Keratinocyte (primary cell): Measurements from ENCODE around the gene MAMDC2. TPM values are rescaled to one million over a fixed set of nuclear protein-coding genes. Genes with fewer than 3 reads are reported as not detected.
A peak's percentile ranks its signal among the peaks of the same experiment; 100 is the strongest.

Experiments
- DNase-seq: peaks from one replicate; pipeline ENCODE4 v3.0.0-alpha.2; 2011; ENCODE audit warnings: low read depth, missing footprints, low spot score
- FAIRE-seq: peaks from 2 replicates; lab custom pipeline; 2011; peaks lifted over from hg19 to GRCh38; lab: Jason Lieb, UNC
- H2AFZ ChIP-seq: 2 replicates; pipeline ENCODE4 v1.6.0; 2012; ENCODE audit warnings: low read length, control low read depth, inconsistent platforms; ENCODE audit not compliant: control insufficient read depth
- H3K27ac ChIP-seq: 2 replicates; pipeline ENCODE4 v1.5.1; 2011; ENCODE audit warnings: low read length; ENCODE audit not compliant: control insufficient read depth, insufficient read depth
- H3K27me3 ChIP-seq: 3 replicates; pipeline ENCODE4 v1.6.0; 2011; ENCODE audit warnings: low read length; ENCODE audit not compliant: control insufficient read depth, insufficient read depth; ENCODE audit errors: extremely low read depth
- H3K36me3 ChIP-seq, 2 experiments: 2 replicates in 1 of 2; 3 replicates in 1 of 2; pipeline ENCODE4 v1.5.1; 2011; ENCODE audit warnings: low read length in 2 of 2, mild to moderate bottlenecking in 1 of 2; ENCODE audit not compliant: control insufficient read depth in 2 of 2, insufficient read depth in 2 of 2; ENCODE audit errors: extremely low read depth in 1 of 2
- H3K4me1 ChIP-seq: 3 replicates; pipeline ENCODE4 v1.5.1; 2011; ENCODE audit warnings: low read length; ENCODE audit not compliant: control insufficient read depth, insufficient read depth; ENCODE audit errors: extremely low read depth
- H3K4me2 ChIP-seq: 3 replicates; pipeline ENCODE4 v1.6.0; 2011; ENCODE audit warnings: low read depth, low read length; ENCODE audit not compliant: control insufficient read depth, insufficient read depth; ENCODE audit errors: extremely low read depth
- H3K4me3 ChIP-seq, 3 experiments: fragments of 200-600 bp in 1 of 3; sonication (generic) in 1 of 3; 2 replicates in 2 of 3; 3 replicates in 1 of 3; pipeline ENCODE4 v1.5.1; 2011 to 2016; ENCODE audit warnings: low read length in 3 of 3, mild to moderate bottlenecking in 3 of 3, control low read depth in 2 of 3, inconsistent platforms in 1 of 3, low read depth in 1 of 3, mixed read lengths in 1 of 3, mixed run types in 1 of 3, moderate library complexity in 1 of 3; ENCODE audit not compliant: control insufficient read depth in 2 of 3, insufficient read depth in 2 of 3; ENCODE audit errors: extremely low read depth in 1 of 3
- H3K79me2 ChIP-seq: 2 replicates; pipeline ENCODE4 v1.6.0; 2012; ENCODE audit warnings: low read length; ENCODE audit not compliant: control insufficient read depth, insufficient read depth
- H3K9ac ChIP-seq: 3 replicates; pipeline ENCODE4 v1.6.0; 2011; ENCODE audit warnings: low read length; ENCODE audit not compliant: control insufficient read depth, insufficient read depth; ENCODE audit errors: extremely low read depth
- H3K9me1 ChIP-seq: 3 replicates; pipeline ENCODE4 v1.6.0; 2011; ENCODE audit warnings: low read length; ENCODE audit not compliant: control insufficient read depth, insufficient read depth; ENCODE audit errors: extremely low read depth
- H3K9me3 ChIP-seq: 2 replicates; pipeline ENCODE4 v1.5.1; 2012; ENCODE audit warnings: low read depth, low read length; ENCODE audit not compliant: control insufficient read depth
- H4K20me1 ChIP-seq: 3 replicates; pipeline ENCODE4 v1.6.0; 2011; ENCODE audit warnings: low read length; ENCODE audit not compliant: control insufficient read depth, insufficient read depth; ENCODE audit errors: extremely low read depth
- CTCF ChIP-seq, 3 experiments: IDR thresholded peaks in 1 of 3; conservative IDR thresholded peaks in 1 of 3; optimal IDR thresholded peaks in 1 of 3; 2 replicates in 2 of 3; 3 replicates in 1 of 3; pipeline versions ENCODE3 to v1.5.1; 2011; ENCODE audit warnings: low read length in 3 of 3, mild to moderate bottlenecking in 3 of 3, moderate library complexity in 2 of 3, control low read depth in 1 of 3, inconsistent platforms in 1 of 3; ENCODE audit not compliant: insufficient read depth in 2 of 3; ENCODE audit errors: extremely low read depth in 1 of 3
- EZH2 ChIP-seq: IDR thresholded peaks from one replicate; pipeline ENCODE4 v1.6.1; 2012; ENCODE audit warnings: inconsistent platforms, mild to moderate bottlenecking, low read length, moderate library complexity
- dilution Hi-C: fragments of 300-500 bp; cut with MboI; formaldehyde crosslinking; loops from one replicate; pipeline ENCODE4 v1.7.0; 2020; ENCODE audit warnings: low sequenced_read_pairs; ENCODE audit not compliant: extremely low pct_ligation_motif_present
- polyA plus RNA-seq, 5 experiments: library from polyadenylated mRNA; depleted of rRNA in 3 of 5; stranded (reverse) in 3 of 5; stranded (forward) in 1 of 5; unstranded in 1 of 5; fragments of >200 nt; gene quantifications; 1 replicate in 1 of 5; 2 replicates in 3 of 5; 3 replicates in 1 of 5; pipeline versions ENCODE4 v1.2.1 to v1.2.3, GENCODE V29; 2011 to 2012; ENCODE audit warnings: missing spikeins in 2 of 5, low read depth in 1 of 5, low replicate concordance in 1 of 5

The MAMDC2 gene
- polyA plus RNA-seq, 1 donor (not counting 4 experiments of a cell fraction or from before 2014, with no cell fraction given) = 4.2 TPM

DNA sequence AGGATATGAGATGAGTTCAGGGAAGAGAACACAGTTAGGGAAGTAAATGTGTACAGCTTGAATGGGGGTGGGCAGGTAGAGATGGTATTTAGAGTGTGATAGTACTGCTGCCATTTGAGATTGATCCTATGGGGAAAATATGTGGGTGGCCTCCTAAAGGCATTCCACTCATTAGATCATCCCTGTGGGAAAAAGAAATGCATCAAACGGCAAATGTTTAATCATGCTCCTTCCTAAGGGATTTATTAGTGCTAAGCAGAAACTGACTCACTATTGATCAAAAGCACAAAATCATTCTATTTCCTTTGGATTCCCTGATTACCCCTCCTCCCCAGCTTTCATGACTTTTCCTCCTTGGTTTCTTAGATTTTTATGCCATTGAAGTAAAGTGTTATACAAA is 178.7 kb downstream of the MAMDC2 start:
- no peaks in the 10 kb centered on the region for H3K27me3 ChIP-seq
- H3K9ac ChIP-seq = no peak overlapping the region
- TF ChIP-seq CTCF (optimal IDR thresholded peaks at IDR 0.05 in 1 of 3, IDR thresholded peaks at IDR 0.05 in 1 of 3, conservative IDR thresholded peaks at IDR 0.05 in 1 of 3; ENCODE audit: extremely low read depth in 1 of 3, insufficient read depth in 2 of 3, low read length in 3 of 3) (no peak), EZH2 (no peak)
- no peak overlapping the region for H3K4me2 ChIP-seq
- H3K36me3 ChIP-seq = no peaks in the 10 kb centered on the region
- no peaks in the 10 kb centered on the region for H3K4me1 ChIP-seq
- no peaks in the 10 kb centered on the region for H3K9me1 ChIP-seq
- no peaks in the 10 kb centered on the region for H3K9me3 ChIP-seq
- dilution Hi-C loops = no loop called here
- no peaks in the 10 kb centered on the region for H4K20me1 ChIP-seq
- no peak overlapping the region for H2AFZ ChIP-seq
- no peak overlapping the region for H3K27ac ChIP-seq
- H3K4me3 ChIP-seq = no peak overlapping the region
- FAIRE-seq = peak; percentile 17
- H3K79me2 ChIP-seq = no peaks in the 10 kb centered on the region
- no peak for DNase-seq

GRCh38 chr9:70228118-70228517 is 184.5 kb downstream of the MAMDC2 start:
- H3K4me2 ChIP-seq = no peak overlapping the region
- no peaks in the 10 kb centered on the region for H3K36me3 ChIP-seq
- H3K9ac ChIP-seq = no peak overlapping the region
- H3K4me3 ChIP-seq = no peak overlapping the region
- FAIRE-seq = peak; percentile 60
- dilution Hi-C loops = no loop called here
- no peaks in the 10 kb centered on the region for H3K9me3 ChIP-seq
- no peak overlapping the region for H3K27ac ChIP-seq
- no peaks in the 10 kb centered on the region for H3K79me2 ChIP-seq
- no peaks in the 10 kb centered on the region for H3K9me1 ChIP-seq
- H3K4me1 ChIP-seq = no peaks in the 10 kb centered on the region
- no peaks in the 10 kb centered on the region for H4K20me1 ChIP-seq
- TF ChIP-seq EZH2 = no peak
- TF ChIP-seq CTCF (optimal IDR thresholded peaks at IDR 0.05 in 1 of 3, IDR thresholded peaks at IDR 0.05 in 1 of 3, conservative IDR thresholded peaks at IDR 0.05 in 1 of 3; ENCODE audit: extremely low read depth in 1 of 3, insufficient read depth in 2 of 3, low read length in 3 of 3) = no peak
- no peaks in the 10 kb centered on the region for H3K27me3 ChIP-seq
- DNase-seq = no peak
- no peak overlapping the region for H2AFZ ChIP-seq
